ENCODE data around the gene RCBTB2.

GRCh38 chr13:48542138-48542537 lies 9.3 kb upstream of the RCBTB2 start:
- TF ChIP-seq POU6F1 (CRISPR knock-in tag; IDR thresholded peaks at IDR 0.05; ENCODE audit: borderline replicate concordance, low read depth) (no peak), PPARA (CRISPR knock-in tag; IDR thresholded peaks at IDR 0.05; ENCODE audit: borderline replicate concordance) (no peak), CREB5 (CRISPR knock-in tag; IDR thresholded peaks at IDR 0.05; ENCODE audit: low read depth) (no peak), ZFP3 (CRISPR knock-in tag; IDR thresholded peaks at IDR 0.05) (no peak), ARNTL (CRISPR knock-in tag; IDR thresholded peaks at IDR 0.05; ENCODE audit: borderline replicate concordance, low read depth) (no peak), TSHZ2 (CRISPR knock-in tag; IDR thresholded peaks at IDR 0.05) (no peak)

Data from SK-N-SH treated with all-trans-retinoic acid at 6 μM for 48 hours (cell line).